SK-N-SH (cell line): Measurements from ENCODE around the gene ZNF222. TPM values are rescaled to one million over a fixed set of nuclear protein-coding genes. Genes with fewer than 3 reads are reported as not detected.

Source experiments
- CTCF ChIA-PET: fragments of 300-600, 350-600 bp; formaldehyde crosslinking; extraction: SDS; loops from one replicate; lab custom pipeline; 2021; lab: Yijun Ruan, JAX
- POLR2A ChIA-PET: fragments of 350-600 bp; sonication (Branson Sonifier 250); formaldehyde crosslinking; extraction: SDS; loops from one replicate; lab custom pipeline; 2020; ENCODE audit warnings: antibody characterized with exemption, inconsistent platforms; lab: Yijun Ruan, JAX
- DNase-seq: peaks from one replicate; pipeline ENCODE4 v3.0.0; 2012
- H2AFZ ChIP-seq: fragments of 200-600 bp; sonication (generic); 2 replicates; pipeline ENCODE4 v1.8.1; 2016; ENCODE audit warnings: antibody characterized with exemption, mild to moderate bottlenecking, low read depth
- H3F3A ChIP-seq: fragments of 200-600 bp; sonication (generic); replicated peaks from 2 replicates; pipeline ENCODE3; 2016; ENCODE audit warnings: antibody characterized with exemption, mild to moderate bottlenecking; ENCODE audit not compliant: insufficient read depth
- H3K27ac ChIP-seq, 2 experiments: fragments of 200-500 bp in 1 of 2; fragments of 200-600 bp in 1 of 2; sonication (Bioruptor generic) in 1 of 2; sonication (generic), shearing (Covaris generic) in 1 of 2; 2 replicates each; pipeline versions ENCODE4 v1.5.1 to v1.6.1; 2014 to 2016; ENCODE audit warnings: low read depth in 2 of 2, inconsistent platforms in 1 of 2, low read length in 1 of 2, mild to moderate bottlenecking in 1 of 2, mixed read lengths in 1 of 2
- H3K27me3 ChIP-seq: fragments of 200-600 bp; sonication (generic), shearing (Covaris generic); 2 replicates; pipeline ENCODE4 v1.6.1; 2016; ENCODE audit warnings: mixed run types; ENCODE audit not compliant: insufficient read depth
- H3K36me3 ChIP-seq, 2 experiments: fragments of 200-500 bp in 1 of 2; fragments of 200-600 bp in 1 of 2; sonication (Bioruptor generic) in 1 of 2; sonication (generic) in 1 of 2; replicated peaks in 1 of 2; 2 replicates each; pipeline versions ENCODE3 to v1.5.1; 2014 to 2016; ENCODE audit warnings: low read length in 1 of 2, mild to moderate bottlenecking in 1 of 2; ENCODE audit not compliant: insufficient read depth in 2 of 2, control insufficient read depth in 1 of 2
- H3K4me1 ChIP-seq, 2 experiments: fragments of 200-500 bp in 1 of 2; fragments of 200-600 bp in 1 of 2; sonication (Bioruptor generic) in 1 of 2; sonication (generic), shearing (Covaris generic) in 1 of 2; 2 replicates each; pipeline versions ENCODE4 v1.5.1 to v1.6.1; 2014 to 2016; ENCODE audit warnings: low read depth in 1 of 2, low read length in 1 of 2, mixed run types in 1 of 2; ENCODE audit not compliant: insufficient read depth in 2 of 2, control insufficient read depth in 1 of 2
- H3K4me2 ChIP-seq: fragments of 200-600 bp; sonication (generic), shearing (Covaris generic); 2 replicates; pipeline ENCODE4 v1.6.1; 2017; ENCODE audit warnings: mixed run types
- H3K4me3 ChIP-seq, 2 experiments: fragments of 200-500 bp in 1 of 2; fragments of 200-600 bp in 1 of 2; sonication (Bioruptor generic) in 1 of 2; sonication (generic), shearing (Covaris generic) in 1 of 2; 2 replicates each; pipeline versions ENCODE4 v1.5.1 to v1.8.1; 2014 to 2016; ENCODE audit warnings: low read depth in 2 of 2, inconsistent platforms in 1 of 2, low read length in 1 of 2, mild to moderate bottlenecking in 1 of 2, mixed read lengths in 1 of 2, moderate library complexity in 1 of 2
- H3K79me2 ChIP-seq: fragments of 200-600 bp; sonication (generic); 2 replicates; pipeline ENCODE4 v1.8.1; 2017; ENCODE audit warnings: mild to moderate bottlenecking; ENCODE audit not compliant: insufficient read depth
- H3K9ac ChIP-seq: fragments of 200-600 bp; sonication (generic); 2 replicates; pipeline ENCODE4 v1.6.1; 2017; ENCODE audit warnings: mixed run types
- H3K9me2 ChIP-seq: fragments of 200-600 bp; sonication (generic); 2 replicates; pipeline ENCODE4 v1.6.1; 2017; ENCODE audit warnings: mixed run types
- H3K9me3 ChIP-seq: fragments of 200-600 bp; sonication (generic); 2 replicates; pipeline ENCODE4 v1.6.1; 2017; ENCODE audit warnings: mixed run types, mild to moderate bottlenecking, moderate library complexity
- H4K20me1 ChIP-seq: fragments of 200-600 bp; sonication (generic); 2 replicates; pipeline ENCODE4 v1.6.1; 2017; ENCODE audit warnings: mild to moderate bottlenecking, mixed run types; ENCODE audit not compliant: insufficient read depth
- CHD2 ChIP-seq: fragments of 150-350 bp; IDR thresholded peaks from 2 replicates; pipeline ENCODE4 v1.6.1; 2018; ENCODE audit warnings: low read length; ENCODE audit not compliant: partially characterized antibody
- ELF1 ChIP-seq: IDR thresholded peaks from 2 replicates; pipeline ENCODE4 v1.4.0; 2012
- EP300 ChIP-seq, 2 experiments: IDR thresholded peaks; 2 replicates each; pipeline versions ENCODE4 v1.4.0 to v1.6.1; 2012; ENCODE audit warnings: borderline replicate concordance in 1 of 2, low read depth in 1 of 2, low read length in 1 of 2
- FOXJ3 ChIP-seq: sonication (generic); formaldehyde crosslinking; IDR thresholded peaks from 2 replicates; pipeline ENCODE4 v1.5.1; 2020; ENCODE audit warnings: mild to moderate bottlenecking, missing genetic modification reagents
- JUND ChIP-seq: IDR thresholded peaks from 2 replicates; pipeline ENCODE4 v1.4.0; 2012
- MEF2A ChIP-seq: IDR thresholded peaks from 2 replicates; pipeline ENCODE4 v1.4.0; 2012; ENCODE audit warnings: low read depth, borderline replicate concordance
- NFIC ChIP-seq: IDR thresholded peaks from 2 replicates; pipeline ENCODE4 v1.4.0; 2012; ENCODE audit warnings: borderline replicate concordance
- NRF1 ChIP-seq: IDR thresholded peaks from 2 replicates; pipeline ENCODE4 v1.6.1; 2012; ENCODE audit warnings: low read depth, mild to moderate bottlenecking, low read length
- POLR2AphosphoS5 ChIP-seq: IDR thresholded peaks from 2 replicates; pipeline ENCODE4 v1.6.1; 2012; ENCODE audit warnings: low read depth, low read length
- RAD21 ChIP-seq: IDR thresholded peaks from 2 replicates; pipeline ENCODE4 v1.6.1; 2012; ENCODE audit warnings: mild to moderate bottlenecking, low read length
- RFX5 ChIP-seq: IDR thresholded peaks from 2 replicates; pipeline ENCODE4 v1.6.1; 2012; ENCODE audit warnings: mild to moderate bottlenecking, improper control_type of control experiment, low read length
- RXRA ChIP-seq: IDR thresholded peaks from 2 replicates; pipeline ENCODE4 v1.4.0; 2012; ENCODE audit warnings: low read depth, mild to moderate bottlenecking, borderline replicate concordance
- SIN3A ChIP-seq: IDR thresholded peaks from 2 replicates; pipeline ENCODE4 v1.6.1; 2012; ENCODE audit warnings: low read depth, mild to moderate bottlenecking, low read length, moderate library complexity, borderline replicate concordance
- SMC3 ChIP-seq: IDR thresholded peaks from 2 replicates; pipeline ENCODE4 v1.6.1; 2012; ENCODE audit warnings: low read depth, low read length, improper control_type of control experiment
- TAF1 ChIP-seq: IDR thresholded peaks from 2 replicates; pipeline ENCODE4 v1.6.1; 2012; ENCODE audit warnings: low read depth, mild to moderate bottlenecking, low read length, moderate library complexity, borderline replicate concordance
- TCF12 ChIP-seq: IDR thresholded peaks from 2 replicates; pipeline ENCODE4 v1.4.0; 2012
- TEAD4 ChIP-seq: IDR thresholded peaks from 2 replicates; pipeline ENCODE4 v1.4.0; 2012; ENCODE audit warnings: mild to moderate bottlenecking, borderline replicate concordance; ENCODE audit not compliant: insufficient read depth
- WGBS: methylation state at CpG from one replicate; pipeline ENCODE4 v1.1.6; 2017; ENCODE audit warnings: low lambda C conversion rate; 5-methylcytosine and 5-hydroxymethylcytosine counted together
- polyA plus RNA-seq, 3 experiments: library from polyadenylated mRNA; depleted of rRNA; stranded (reverse); fragments of >200 nt; gene quantifications; 2 replicates each; pipeline ENCODE4 v1.2.3, GENCODE V29; 2012
- TF ChIP-seq, protein P1 (sequence below): fragments of 200-600 bp; sonication (generic); IDR thresholded peaks from 2 replicates; pipeline ENCODE4 v1.6.1; 2017; ENCODE audit warnings: antibody characterized with exemption, mild to moderate bottlenecking, moderate library complexity
- TF ChIP-seq, protein P2 (sequence below): IDR thresholded peaks from 2 replicates; pipeline ENCODE4 v1.4.0; 2012; ENCODE audit warnings: low read depth, borderline replicate concordance
- TF ChIP-seq, protein P3 (sequence below): fragments of 150-350 bp; IDR thresholded peaks from 2 replicates; pipeline ENCODE4 v1.6.1; 2016; ENCODE audit warnings: mild to moderate bottlenecking, low read depth, low read length

The ZNF222 gene
- polyA plus RNA-seq, 1 of the 3 experiments (the other 2 are of a cell fraction) = 3.7 TPM

- Histone ChIP-seq H4K20me1 (no peaks in the 10 kb centered on the region), H3K36me3 (peaks cover 4 to 9% of the 10 kb centered on the region in 2 experiments), H3K4me2 (peak overlapping the region; percentile 74), H3K4me1 (peaks cover 0 to 16% of the 10 kb centered on the region in 2 experiments; a peak in 2 of 4 replicates), H3K27me3 (no peaks in the 10 kb centered on the region), H3K9ac (no peak overlapping the region), H3K4me3 (peak overlapping the region; percentile 71 to 91), H3K27ac (peak overlapping the region in 1 of 2 experiments; percentile 16; a peak in 1 of 4 replicates), H2AFZ (peak overlapping the region; percentile 98), H3K9me3 (no peaks in the 10 kb centered on the region), H3K9me2 (no peaks in the 10 kb centered on the region), H3K79me2 (no peaks in the 10 kb centered on the region), H3F3A (no peaks in the 10 kb centered on the region)
- DNase-seq = no peak
- no peak for TF ChIP-seq MEF2A
- no peak for TF ChIP-seq NRF1
- TF ChIP-seq, protein P1, sequence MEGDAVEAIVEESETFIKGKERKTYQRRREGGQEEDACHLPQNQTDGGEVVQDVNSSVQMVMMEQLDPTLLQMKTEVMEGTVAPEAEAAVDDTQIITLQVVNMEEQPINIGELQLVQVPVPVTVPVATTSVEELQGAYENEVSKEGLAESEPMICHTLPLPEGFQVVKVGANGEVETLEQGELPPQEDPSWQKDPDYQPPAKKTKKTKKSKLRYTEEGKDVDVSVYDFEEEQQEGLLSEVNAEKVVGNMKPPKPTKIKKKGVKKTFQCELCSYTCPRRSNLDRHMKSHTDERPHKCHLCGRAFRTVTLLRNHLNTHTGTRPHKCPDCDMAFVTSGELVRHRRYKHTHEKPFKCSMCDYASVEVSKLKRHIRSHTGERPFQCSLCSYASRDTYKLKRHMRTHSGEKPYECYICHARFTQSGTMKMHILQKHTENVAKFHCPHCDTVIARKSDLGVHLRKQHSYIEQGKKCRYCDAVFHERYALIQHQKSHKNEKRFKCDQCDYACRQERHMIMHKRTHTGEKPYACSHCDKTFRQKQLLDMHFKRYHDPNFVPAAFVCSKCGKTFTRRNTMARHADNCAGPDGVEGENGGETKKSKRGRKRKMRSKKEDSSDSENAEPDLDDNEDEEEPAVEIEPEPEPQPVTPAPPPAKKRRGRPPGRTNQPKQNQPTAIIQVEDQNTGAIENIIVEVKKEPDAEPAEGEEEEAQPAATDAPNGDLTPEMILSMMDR = no peak
- POLR2A ChIA-PET = interaction anchor here (1.0 to 1.2 kb wide), 3 partner anchors 26 to 114 kb away, joined by 3 to 5 read pairs (median 4); partner anchors contain the start of genes ZNF222 and ZNF226
- CTCF ChIA-PET = interaction anchor here (0.9 kb wide), 1 partner anchor 47 kb away, joined by 3 read pairs; no protein-coding TSS in a partner anchor
- WGBS = 30% methylated on average over 21 of the region's 21 CpGs
Measured at GRCh38 chr19:44050740-44051649, 25.8 kb downstream of the ZNF222 start.

- H3K4me2 ChIP-seq = peak within 1 kb of the TSS; percentile 74
- DNase-seq = peak; percentile 93
- peaks cover 4 to 11% of the 10 kb centered on the region in 2 experiments for H3K36me3 ChIP-seq
- peak within 1 kb of the TSS in 1 of 2 experiments; percentile 76; a peak in 1 of 4 replicates for H3K27ac ChIP-seq
- no peaks in the 10 kb centered on the region for H3F3A ChIP-seq
- H3K27me3 ChIP-seq = no peaks in the 10 kb centered on the region
- ChIA-PET CTCF (interaction anchor here (0.6 to 1.0 kb wide), 3 partner anchors 8 to 48 kb away, joined by 3 read pairs; partner anchors contain the start of gene ZNF284), POLR2A (interaction anchor here (1.0 to 1.2 kb wide), 4 partner anchors 27 to 117 kb away, joined by 3 to 5 read pairs (median 4); partner anchors contain the start of genes ZNF222, ZNF226 and ZNF45)
- no peaks in the 10 kb centered on the region for H3K9me3 ChIP-seq
- no peaks in the 10 kb centered on the region for H4K20me1 ChIP-seq
- peak within 1 kb of the TSS; percentile 74 for H3K9ac ChIP-seq
- H3K79me2 ChIP-seq = no peaks in the 10 kb centered on the region
- peaks cover 0 to 16% of the 10 kb centered on the region in 2 experiments; a peak in 2 of 4 replicates for H3K4me1 ChIP-seq
- H2AFZ ChIP-seq = peak within 1 kb of the TSS; percentile 98
- 1% methylated on average over 21 of the region's 38 CpGs for WGBS
- H3K4me3 ChIP-seq = peak within 1 kb of the TSS; percentile 71 to 91
- H3K9me2 ChIP-seq = no peaks in the 10 kb centered on the region
- TF ChIP-seq SIN3A (0 out of 2 replicates have a peak, but pooled peaks have one; percentile 41), TAF1 (peak; percentile 60; the same call in 1 of the 2 replicates), SMC3 (no peak), ELF1 (peak; percentile 96), FOXJ3 (CRISPR knock-in tag) (no peak), TCF12 (peak; percentile 26; the same call in 1 of the 2 replicates), JUND (no peak), RXRA (no peak), CHD2 (peak; percentile 95), RAD21 (0 out of 2 replicates have a peak, but pooled peaks have one; percentile 2), POLR2AphosphoS5 (peak; percentile 80; the same call in 1 of the 2 replicates), TEAD4 (no peak), EP300 (IDR thresholded peaks at IDR 0.05; ENCODE audit: borderline replicate concordance in 1 of 2, low read depth in 1 of 2, low read length in 1 of 2) (no peak), RFX5 (no peak), NFIC (peak; percentile 93)
- TF ChIP-seq, protein P2, sequence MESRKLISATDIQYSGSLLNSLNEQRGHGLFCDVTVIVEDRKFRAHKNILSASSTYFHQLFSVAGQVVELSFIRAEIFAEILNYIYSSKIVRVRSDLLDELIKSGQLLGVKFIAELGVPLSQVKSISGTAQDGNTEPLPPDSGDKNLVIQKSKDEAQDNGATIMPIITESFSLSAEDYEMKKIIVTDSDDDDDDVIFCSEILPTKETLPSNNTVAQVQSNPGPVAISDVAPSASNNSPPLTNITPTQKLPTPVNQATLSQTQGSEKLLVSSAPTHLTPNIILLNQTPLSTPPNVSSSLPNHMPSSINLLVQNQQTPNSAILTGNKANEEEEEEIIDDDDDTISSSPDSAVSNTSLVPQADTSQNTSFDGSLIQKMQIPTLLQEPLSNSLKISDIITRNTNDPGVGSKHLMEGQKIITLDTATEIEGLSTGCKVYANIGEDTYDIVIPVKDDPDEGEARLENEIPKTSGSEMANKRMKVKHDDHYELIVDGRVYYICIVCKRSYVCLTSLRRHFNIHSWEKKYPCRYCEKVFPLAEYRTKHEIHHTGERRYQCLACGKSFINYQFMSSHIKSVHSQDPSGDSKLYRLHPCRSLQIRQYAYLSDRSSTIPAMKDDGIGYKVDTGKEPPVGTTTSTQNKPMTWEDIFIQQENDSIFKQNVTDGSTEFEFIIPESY = peak; percentile 66; the same call in 1 of the 2 replicates
- TF ChIP-seq, protein P3, sequence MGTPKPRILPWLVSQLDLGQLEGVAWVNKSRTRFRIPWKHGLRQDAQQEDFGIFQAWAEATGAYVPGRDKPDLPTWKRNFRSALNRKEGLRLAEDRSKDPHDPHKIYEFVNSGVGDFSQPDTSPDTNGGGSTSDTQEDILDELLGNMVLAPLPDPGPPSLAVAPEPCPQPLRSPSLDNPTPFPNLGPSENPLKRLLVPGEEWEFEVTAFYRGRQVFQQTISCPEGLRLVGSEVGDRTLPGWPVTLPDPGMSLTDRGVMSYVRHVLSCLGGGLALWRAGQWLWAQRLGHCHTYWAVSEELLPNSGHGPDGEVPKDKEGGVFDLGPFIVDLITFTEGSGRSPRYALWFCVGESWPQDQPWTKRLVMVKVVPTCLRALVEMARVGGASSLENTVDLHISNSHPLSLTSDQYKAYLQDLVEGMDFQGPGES = no peak
Measured at GRCh38 chr19:44051650-44052402, 26.6 kb downstream of the ZNF222 start, which contains the start of gene ZNF223. Gene ZNF223 (plus strand): TSS chr19:44052036. CDS start chr19:44055177, 3,141 bp downstream.
